UCSD-AML1 (cell line): ENCODE data around the gene SP3.

Experiments used
- DNase-seq: peaks from one replicate; lab custom pipeline; 2025; ENCODE audit not compliant: unreplicated experiment; lab: John Stamatoyannopoulos, UW

SP3 gene

GRCh38 chr2:173943738-173944137 is 21.4 kb downstream of the SP3 start:
- DNase-seq = no peak

DNA sequence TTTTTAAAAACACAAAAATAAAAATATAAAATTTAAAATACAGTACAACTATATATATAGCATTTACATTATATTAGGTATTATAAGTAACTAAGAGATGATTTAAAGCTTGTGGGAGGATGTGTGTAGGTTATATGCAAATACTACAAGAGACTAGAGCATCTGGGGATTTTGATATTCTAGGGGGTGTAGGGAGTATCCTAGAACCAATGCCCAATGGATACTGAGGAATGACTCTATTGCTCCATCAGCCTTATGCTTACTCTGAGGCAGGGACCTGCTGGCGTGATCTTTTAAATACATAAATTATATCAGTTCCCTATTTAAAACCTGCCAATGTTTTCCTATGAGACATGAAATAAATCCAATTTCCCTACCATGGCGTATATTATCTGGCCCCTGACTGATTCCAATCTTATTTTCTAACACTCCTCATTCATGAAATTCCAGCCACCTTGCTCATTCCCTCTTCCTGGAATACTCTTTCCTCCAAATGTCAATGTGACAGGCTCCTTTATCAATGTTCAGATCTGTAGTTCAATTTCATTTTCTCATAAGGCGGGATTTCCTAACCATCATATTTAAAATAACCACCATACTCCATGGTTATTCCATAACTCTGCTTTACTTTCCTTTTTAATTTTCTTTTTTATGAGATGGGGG is 22.2 kb downstream of the SP3 start:
- DNase-seq = no peak

GRCh38 chr2:173941567-173941966 is 23.6 kb downstream of the SP3 start:
- no peak for DNase-seq

GRCh38 chr2:173940208-173941020 is 24.8 kb downstream of the SP3 start:
- no peak for DNase-seq

DNA sequence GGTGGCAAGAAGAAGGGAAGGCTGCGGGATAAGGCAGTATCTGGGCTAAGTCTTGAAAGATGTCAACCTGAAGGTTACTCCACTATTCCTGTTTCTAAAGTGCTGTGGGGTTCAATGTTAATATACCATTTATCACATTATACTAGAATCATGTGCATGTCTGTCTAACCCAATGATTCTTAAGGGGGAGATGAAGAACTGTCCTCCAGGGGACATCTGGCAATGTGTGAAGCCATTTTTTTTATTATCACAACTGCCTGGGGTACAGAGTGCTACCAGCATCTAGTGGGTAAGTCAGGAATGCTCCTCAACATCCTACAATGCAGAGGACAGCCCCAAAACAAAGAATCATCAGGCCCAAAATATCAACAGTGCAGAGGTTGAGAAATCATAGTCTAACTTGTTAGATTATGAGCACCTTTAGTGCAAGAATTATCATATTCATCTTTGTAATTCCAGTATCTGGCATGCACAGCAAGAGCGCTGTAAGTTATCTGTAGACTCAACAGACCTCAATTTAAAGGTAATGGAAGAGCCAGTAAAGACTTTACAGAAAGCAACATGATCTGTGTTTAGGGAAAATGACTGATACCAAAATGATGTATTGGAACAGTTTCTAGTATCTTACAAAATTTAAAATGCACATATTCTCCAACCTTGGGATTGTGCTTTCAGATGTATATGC is 26.3 kb downstream of the SP3 start:
- DNase-seq = no peak

DNA sequence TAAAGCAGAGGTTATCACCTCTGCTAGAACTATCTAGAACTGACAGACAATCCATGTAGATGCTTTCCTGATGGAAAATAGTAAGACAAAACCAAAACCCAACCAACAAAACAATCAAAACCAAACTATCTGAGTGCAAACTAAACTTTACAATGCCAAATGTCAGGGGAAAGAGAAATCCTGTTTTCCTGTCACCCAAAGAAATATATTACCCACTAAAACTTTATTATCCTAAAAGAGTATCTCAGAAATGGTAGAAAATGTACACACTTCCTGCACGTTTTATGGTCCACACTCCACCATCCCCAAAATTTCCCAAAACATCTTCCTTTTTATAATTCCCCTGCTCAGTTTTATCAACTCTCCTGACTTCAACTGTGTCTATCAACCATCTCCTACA is 29.9 kb downstream of the SP3 start:
- no peak for DNase-seq

- no peak for DNase-seq
These were observed 30.3 kb downstream of the SP3 start for GRCh38 chr2:173934895-173935294.

DNA sequence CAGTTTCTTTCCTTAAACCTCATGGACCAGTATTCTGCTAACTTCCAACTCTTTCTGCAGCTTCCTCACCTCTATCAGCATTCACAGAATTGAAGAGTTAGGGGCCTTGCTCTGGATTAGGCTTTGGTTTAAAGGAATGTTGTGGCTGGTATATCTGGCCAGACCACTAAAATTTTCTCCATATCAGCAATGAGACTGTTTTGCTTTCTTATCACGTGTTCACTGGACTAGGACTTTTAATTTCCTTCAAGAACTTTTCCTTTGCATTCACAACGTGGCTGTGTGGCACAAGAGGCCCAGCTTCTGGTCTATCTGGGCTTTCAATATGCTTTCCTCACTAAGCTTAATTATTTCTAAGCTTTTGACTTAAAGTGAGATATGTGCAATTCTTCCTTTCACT is 33.4 kb downstream of the SP3 start:
- no peak for DNase-seq

DNA sequence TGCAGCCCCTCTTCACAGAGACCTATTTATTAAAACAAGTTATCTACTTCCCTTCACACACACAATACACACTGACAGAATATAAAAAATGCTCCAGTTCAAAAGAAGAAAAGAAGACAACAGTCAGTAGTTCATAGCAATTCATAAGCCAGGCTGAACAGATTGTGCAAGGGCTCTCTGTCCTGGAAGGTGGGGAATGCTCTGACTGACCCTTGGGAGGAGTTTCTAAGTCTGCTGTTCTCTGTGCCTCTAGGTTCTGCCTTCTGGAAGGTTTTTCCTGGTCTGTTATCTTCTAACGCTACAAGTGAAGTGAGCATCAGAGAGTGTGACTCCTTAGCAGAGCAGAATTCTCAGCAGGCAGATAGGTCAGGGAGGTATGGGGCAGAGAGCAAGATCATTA is 35.7 kb downstream of the SP3 start:
- DNase-seq = no peak

GRCh38 chr2:173926875-173927274 is 38.3 kb downstream of the SP3 start:
- DNase-seq = no peak

- no peak for DNase-seq
These were observed 40.9 kb downstream of the SP3 start for GRCh38 chr2:173924285-173924684.

GRCh38 chr2:173922760-173923159 is 42.4 kb downstream of the SP3 start:
- no peak for DNase-seq

DNA sequence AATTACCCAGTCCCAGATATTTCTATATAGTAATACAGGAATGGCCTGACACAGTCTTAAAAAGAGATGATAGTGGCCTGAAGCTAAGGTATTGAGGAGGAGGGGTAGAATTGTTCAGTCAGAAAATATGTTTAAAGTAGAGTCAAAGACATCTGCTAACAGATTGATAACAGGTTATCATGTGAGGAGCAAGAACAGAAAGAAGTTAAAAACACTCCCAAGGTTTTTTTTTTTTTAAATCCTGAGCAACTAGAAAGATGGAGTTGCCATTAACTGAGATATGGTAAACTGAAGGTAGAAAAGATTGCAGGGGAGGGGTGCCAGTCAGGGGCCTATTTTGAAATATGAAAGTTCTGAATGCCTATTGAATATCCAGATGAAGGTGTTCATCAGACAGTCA is 43.1 kb downstream of the SP3 start:
- no peak for DNase-seq

DNA sequence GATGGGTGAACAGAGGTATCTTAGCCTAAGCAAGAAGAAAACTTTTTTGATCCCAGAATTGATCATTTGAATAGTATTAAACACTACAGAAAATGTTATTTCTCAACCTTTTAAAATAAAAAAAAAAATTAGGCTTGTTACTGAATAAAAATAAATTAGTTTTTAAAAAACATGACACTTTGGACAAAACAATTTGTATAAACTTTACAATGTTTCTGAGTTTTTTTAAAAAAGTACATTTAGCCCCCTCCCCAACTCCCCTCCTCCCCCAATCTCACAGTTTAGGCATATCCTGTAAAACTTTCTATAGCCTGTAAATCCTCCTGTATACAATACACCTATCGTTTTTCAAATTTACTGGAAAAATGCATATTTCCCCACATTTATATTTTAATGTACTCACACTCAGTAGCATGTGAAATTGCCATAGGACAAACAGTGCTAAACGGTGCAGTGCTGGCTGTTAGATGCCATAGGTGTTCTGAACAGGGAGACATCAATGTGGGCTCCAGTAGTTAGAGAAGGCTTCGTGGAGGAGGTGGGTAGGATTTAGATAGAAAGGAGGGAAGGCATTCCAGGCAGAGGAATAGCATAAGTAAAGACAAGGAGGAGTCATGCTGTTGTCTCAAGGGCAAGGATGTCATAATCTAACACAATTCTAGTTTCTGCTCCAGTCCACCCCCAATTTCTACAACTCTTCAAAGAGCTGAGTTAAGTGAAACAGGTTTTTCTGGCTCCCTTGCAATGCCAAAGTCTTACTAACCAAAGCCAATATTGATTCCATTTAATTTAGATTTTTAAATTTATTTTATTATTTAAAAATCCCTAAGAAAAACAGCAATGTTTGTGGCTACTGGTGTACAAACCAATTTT is 50.9 kb downstream of the SP3 start:
- DNase-seq = no peak

- DNase-seq = no peak
These were observed 55.3 kb downstream of the SP3 start for GRCh38 chr2:173909846-173910245.

DNA sequence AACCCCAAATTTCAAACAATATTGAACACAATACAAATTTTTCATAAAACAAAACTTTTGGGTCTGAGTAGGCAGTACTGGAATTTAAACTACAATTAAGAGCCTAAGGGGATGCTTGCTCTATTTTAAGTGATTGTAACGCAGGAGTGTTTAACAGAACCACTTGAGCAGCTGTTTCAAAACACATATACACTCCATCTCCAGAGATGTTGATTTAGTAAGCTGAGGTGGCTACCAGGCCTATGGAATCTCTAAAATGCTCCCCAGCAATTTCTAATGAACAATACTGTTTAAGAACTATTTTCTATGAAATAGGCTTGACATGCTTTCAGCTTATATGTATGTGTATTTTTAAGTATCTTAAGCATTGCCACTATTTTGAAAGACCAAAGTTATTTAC is 58.5 kb downstream of the SP3 start:
- DNase-seq = no peak

DNA sequence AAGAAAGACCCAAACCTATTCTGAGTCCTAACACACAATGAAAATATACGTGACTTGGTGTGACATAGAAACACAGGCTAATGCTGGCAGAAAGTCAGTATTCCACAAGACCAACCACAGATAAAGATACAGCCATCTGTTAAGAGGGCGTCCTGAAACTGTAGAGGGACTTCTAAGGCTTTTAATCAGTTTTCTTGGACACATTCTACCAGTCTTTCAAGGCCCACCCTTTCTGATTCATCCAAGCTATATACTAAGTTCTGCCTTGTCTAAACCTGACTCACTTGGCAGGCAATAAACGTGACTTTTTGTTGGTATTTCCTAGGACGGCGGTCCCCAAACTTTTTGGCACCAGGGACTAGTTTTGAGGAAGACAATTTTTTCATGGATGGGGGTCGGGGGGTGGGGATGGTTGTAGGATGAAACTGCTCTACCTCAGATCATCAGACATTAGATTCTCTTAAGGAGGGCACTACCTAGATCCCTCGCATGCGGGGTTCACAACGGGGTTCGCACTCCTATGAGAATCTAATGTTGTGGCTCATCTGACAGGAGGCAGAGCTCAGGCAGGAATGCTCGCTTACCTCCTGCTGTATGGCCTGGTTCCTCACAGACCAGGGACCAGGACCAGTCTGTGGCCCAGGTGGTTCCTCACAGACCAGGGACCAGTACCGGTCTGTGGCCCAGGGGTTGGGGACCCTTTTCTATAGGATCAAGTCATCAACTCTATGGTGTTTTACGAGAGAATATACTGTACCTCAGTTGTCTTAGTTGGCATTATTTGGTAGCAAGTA is 61.4 kb downstream of the SP3 start:
- no peak for DNase-seq

GRCh38 chr2:173898996-173899395 is 66.2 kb downstream of the SP3 start:
- no peak for DNase-seq

DNA sequence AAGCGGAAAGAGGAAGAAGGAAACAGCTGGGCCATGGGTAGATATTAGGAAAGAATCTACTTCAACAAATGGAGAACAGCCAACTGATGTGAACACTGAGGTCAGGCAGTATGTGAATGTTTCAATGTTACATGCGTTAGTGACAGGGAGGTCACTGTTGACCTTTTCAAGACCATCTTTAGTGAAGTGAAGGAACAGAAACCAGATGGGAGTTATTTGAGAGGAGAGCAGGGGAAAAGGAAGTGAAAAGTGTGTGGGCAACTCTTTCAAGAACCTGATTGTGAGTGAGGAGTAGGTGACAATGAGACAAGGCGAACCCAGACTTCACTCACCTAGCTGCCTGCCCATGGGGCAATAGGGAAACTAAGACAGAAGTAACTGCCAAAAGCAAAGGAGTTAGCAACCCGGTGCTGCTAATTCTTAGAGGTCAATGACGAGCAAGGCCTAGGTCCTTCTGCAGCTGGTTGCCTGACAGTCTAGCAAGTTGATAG is 67.0 kb downstream of the SP3 start:
- DNase-seq = no peak

DNA sequence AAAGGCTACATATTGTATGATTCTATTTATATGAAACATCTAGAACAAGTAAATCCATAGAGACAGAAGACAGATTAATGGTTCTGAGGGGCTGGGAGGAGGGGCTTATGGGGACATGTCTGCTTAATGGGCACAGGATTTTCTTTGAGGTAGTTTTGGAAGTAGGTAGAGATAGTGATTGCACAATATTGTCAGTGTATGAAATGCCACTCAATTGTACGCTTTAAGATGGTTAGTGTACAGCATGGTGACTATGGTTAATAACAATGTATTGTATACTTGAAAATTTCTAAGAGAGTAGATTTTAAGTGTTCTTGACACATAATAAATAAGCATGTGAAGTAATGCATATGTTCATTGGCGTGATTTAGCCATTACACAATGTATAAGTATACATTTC is 68.4 kb downstream of the SP3 start:
- DNase-seq = no peak
